H1 (cell line): ENCODE results near the gene CYP2A13. TPM values are rescaled to one million over a fixed set of nuclear protein-coding genes. Genes with fewer than 3 reads are reported as not detected.
"Not testable (repeated sequence)": the region's sequence is repeated elsewhere in the genome, so short reads cannot be mapped to it uniquely, and the experiment has no call there.

Experiments
- CTCF ChIA-PET: fragments of 300-600 bp; sonication (Branson Sonifier 250); formaldehyde crosslinking; loops from one replicate; lab custom pipeline; 2021; ENCODE audit not compliant: partially characterized antibody; lab: Charles Lee
- POLR2A ChIA-PET: fragments of 300-600 bp; sonication (Branson Sonifier 250); formaldehyde crosslinking; loops from one replicate; lab custom pipeline; 2021; ENCODE audit warnings: inconsistent platforms; ENCODE audit not compliant: partially characterized antibody; lab: Charles Lee
- DNase-seq, 2 experiments: peaks; one replicate each; pipeline versions ENCODE4 v3.0.0 to v3.0.0-alpha.2; 2010 to 2022; ENCODE audit warnings: low spot score in 2 of 2, low read depth in 1 of 2, mixed read lengths in 1 of 2
- FAIRE-seq: peaks from 2 replicates; lab custom pipeline; 2011; peaks lifted over from hg19 to GRCh38; lab: Jason Lieb, UNC
- H2AFZ ChIP-seq: 2 replicates; pipeline ENCODE4 v1.8.1; 2012; ENCODE audit warnings: low read length, inconsistent platforms
- H2AK5ac ChIP-seq: 2 replicates; pipeline ENCODE4 v1.6.1; 2013; ENCODE audit warnings: low read depth, low read length
- H2BK120ac ChIP-seq: replicated peaks from 2 replicates; pipeline ENCODE3; 2013; ENCODE audit warnings: low read depth, low read length, inconsistent platforms
- H2BK12ac ChIP-seq: 2 replicates; pipeline ENCODE4 v1.6.1; 2013; ENCODE audit warnings: low read depth, low read length
- H2BK15ac ChIP-seq: 2 replicates; pipeline ENCODE4 v1.6.1; 2013; ENCODE audit warnings: low read length
- H2BK20ac ChIP-seq: 2 replicates; pipeline ENCODE4 v1.6.1; 2013; ENCODE audit warnings: low read length
- H2BK5ac ChIP-seq: 2 replicates; pipeline ENCODE4 v1.6.1; 2013; ENCODE audit warnings: low read depth, low read length
- H3K14ac ChIP-seq: 2 replicates; pipeline ENCODE4 v1.6.1; 2013; ENCODE audit warnings: inconsistent platforms; ENCODE audit not compliant: insufficient read length
- H3K18ac ChIP-seq: 2 replicates; pipeline ENCODE4 v1.6.1; 2013; ENCODE audit warnings: low read length; ENCODE audit errors: extremely low read depth
- H3K23ac ChIP-seq: 2 replicates; pipeline ENCODE4 v1.6.1; 2013; ENCODE audit warnings: inconsistent platforms; ENCODE audit not compliant: insufficient read length
- H3K23me2 ChIP-seq: 2 replicates; pipeline ENCODE4 v1.6.1; 2013; ENCODE audit warnings: low read depth, low read length
- H3K27ac ChIP-seq: 2 replicates; pipeline ENCODE4 v1.6.1; 2011; ENCODE audit warnings: low read depth, low read length, inconsistent platforms
- H3K27me3 ChIP-seq, 4 experiments: replicated peaks in 1 of 4; 1 replicate in 1 of 4; 2 replicates in 3 of 4; pipeline versions ENCODE4 v1.6.1 to v1.8.1; 2011 to 2013; ENCODE audit warnings: low read length in 3 of 4, mild to moderate bottlenecking in 3 of 4, inconsistent platforms in 2 of 4, mixed read lengths in 2 of 4, moderate library complexity in 1 of 4; ENCODE audit not compliant: control insufficient read depth in 3 of 4, insufficient read depth in 3 of 4; ENCODE audit errors: extremely low read depth in 1 of 4
- H3K36me3 ChIP-seq, 4 experiments: 2 replicates each; pipeline versions ENCODE4 v1.6.1 to v1.8.1; 2011 to 2013; ENCODE audit warnings: mild to moderate bottlenecking in 4 of 4, low read length in 3 of 4, moderate library complexity in 2 of 4, control low read depth in 1 of 4, inconsistent platforms in 1 of 4; ENCODE audit not compliant: insufficient read depth in 4 of 4, control insufficient read depth in 2 of 4
- H3K4ac ChIP-seq: replicated peaks from 2 replicates; pipeline ENCODE3; 2013; ENCODE audit warnings: low read length, low read depth, mixed read lengths, inconsistent platforms; ENCODE audit not compliant: insufficient read length
- H3K4me1 ChIP-seq, 4 experiments: replicated peaks in 1 of 4; 1 replicate in 1 of 4; 2 replicates in 3 of 4; pipeline versions ENCODE4 v1.6.1 to v1.8.1; 2011 to 2013; ENCODE audit warnings: low read length in 3 of 4, inconsistent platforms in 2 of 4, mixed read lengths in 1 of 4; ENCODE audit not compliant: insufficient read depth in 4 of 4, control insufficient read depth in 3 of 4
- H3K4me2 ChIP-seq, 2 experiments: 2 replicates each; pipeline versions ENCODE4 v1.6.1 to v1.8.1; 2011 to 2013; ENCODE audit warnings: low read depth in 2 of 2, low read length in 2 of 2, control low read depth in 1 of 2, inconsistent platforms in 1 of 2, mild to moderate bottlenecking in 1 of 2; ENCODE audit not compliant: insufficient read depth in 1 of 2
- H3K4me3 ChIP-seq, 4 experiments: fragments of 200-600, 300-600 bp in 1 of 4; sonication (generic), shearing (Covaris generic), sonication (Bioruptor Twin) in 1 of 4; 2 replicates each; pipeline versions ENCODE4 v1.5.1 to v1.8.1; 2011 to 2016; ENCODE audit warnings: low read length in 4 of 4, low read depth in 3 of 4, control low read depth in 2 of 4, inconsistent platforms in 2 of 4, mild to moderate bottlenecking in 2 of 4, mixed read lengths in 1 of 4, moderate library complexity in 1 of 4; ENCODE audit not compliant: insufficient read depth in 2 of 4; ENCODE audit errors: extremely low read depth in 1 of 4
- H3K56ac ChIP-seq: replicated peaks from 2 replicates; pipeline ENCODE3; 2013; ENCODE audit warnings: low read depth, mild to moderate bottlenecking, mixed read lengths, low read length, inconsistent platforms; ENCODE audit not compliant: insufficient read length
- H3K79me1 ChIP-seq: 2 replicates; pipeline ENCODE4 v1.6.1; 2013; ENCODE audit warnings: low read depth, low read length, control low read depth
- H3K79me2 ChIP-seq, 2 experiments: 2 replicates each; pipeline versions ENCODE4 v1.6.1 to v1.8.1; 2012 to 2013; ENCODE audit warnings: low read length in 2 of 2, mild to moderate bottlenecking in 2 of 2, inconsistent platforms in 1 of 2; ENCODE audit not compliant: insufficient read depth in 2 of 2, control insufficient read depth in 1 of 2
- H3K9ac ChIP-seq, 4 experiments: replicated peaks in 1 of 4; 1 replicate in 1 of 4; 2 replicates in 3 of 4; pipeline versions ENCODE4 v1.6.1 to v1.8.1; 2011 to 2013; ENCODE audit warnings: low read depth in 3 of 4, low read length in 3 of 4, control low read depth in 2 of 4, mild to moderate bottlenecking in 2 of 4, moderate library complexity in 2 of 4, inconsistent platforms in 1 of 4; ENCODE audit errors: extremely low read depth in 1 of 4
- H3K9me3 ChIP-seq, 2 experiments: 2 replicates each; pipeline versions ENCODE4 v1.6.1 to v1.8.1; 2012 to 2013; ENCODE audit warnings: mild to moderate bottlenecking in 2 of 2, moderate library complexity in 2 of 2, control low read depth in 1 of 2, inconsistent platforms in 1 of 2, low read depth in 1 of 2, low read length in 1 of 2, mixed read lengths in 1 of 2; ENCODE audit not compliant: insufficient read depth in 2 of 2
- H4K20me1 ChIP-seq, 2 experiments: replicated peaks in 1 of 2; 2 replicates each; pipeline versions ENCODE3 to v1.8.1; 2011 to 2013; ENCODE audit warnings: inconsistent platforms in 2 of 2, low read length in 2 of 2, mild to moderate bottlenecking in 1 of 2; ENCODE audit not compliant: insufficient read depth in 2 of 2, control insufficient read depth in 1 of 2
- H4K5ac ChIP-seq: 2 replicates; pipeline ENCODE4 v1.6.1; 2013; ENCODE audit warnings: low read length, low read depth, mixed read lengths, inconsistent platforms; ENCODE audit not compliant: insufficient read length
- H4K8ac ChIP-seq: 2 replicates; pipeline ENCODE4 v1.8.0; 2013; ENCODE audit warnings: mild to moderate bottlenecking, moderate library complexity, low read length, inconsistent platforms; ENCODE audit not compliant: insufficient read depth; ENCODE audit errors: extremely low read depth
- H4K91ac ChIP-seq: replicated peaks from 2 replicates; pipeline ENCODE3; 2013; ENCODE audit warnings: low read length, mixed read lengths, inconsistent platforms; ENCODE audit not compliant: insufficient read length
- WGBS, 2 experiments: shearing (Covaris generic) in 1 of 2; methylation state at CpG; one replicate each; pipeline versions ENCODE4 v1.1.6 to v1.1.7; 2013 to 2015; ENCODE audit warnings: low lambda C conversion rate in 2 of 2, mixed read lengths in 2 of 2, inconsistent platforms in 1 of 2, low coverage in 1 of 2, missing lambda C conversion rate in 1 of 2; ENCODE audit not compliant: insufficient replicate concordance in 2 of 2, insufficient coverage in 1 of 2, insufficient read length in 1 of 2; ENCODE audit errors: extremely low coverage in 1 of 2, missing lambda C conversion rate in 1 of 2; 5-methylcytosine and 5-hydroxymethylcytosine counted together
- polyA plus RNA-seq, 7 experiments: library from polyadenylated mRNA; depleted of rRNA in 3 of 7; stranded (reverse) in 5 of 7; unstranded in 2 of 7; fragments of >200 nt in 5 of 7; fragments of 200-250 nt in 2 of 7; gene quantifications; 1 replicate in 5 of 7; 2 replicates in 1 of 7; 4 replicates in 1 of 7; pipeline versions ENCODE4 v1.2.1 to v1.2.3, GENCODE V29; 2011 to 2013; ENCODE audit warnings: missing spikeins in 2 of 7, mixed read lengths in 2 of 7
- total RNA-seq: library from RNA; stranded (reverse); fragmentation: NEBNext Ultra II Directional; extraction: Animal tissue kit (Norgen Biotek cat#: 25700); gene quantifications from 2 replicates; pipeline ENCODE4 v1.2.1, GENCODE V29; 2021

The CYP2A13 gene
- total and polyA plus RNA-seq, 2 of the 8 experiments (the other 6 are each of a cell fraction or from before 2014, with no cell fraction given) = 0.60 to 0.63 TPM

DNA sequence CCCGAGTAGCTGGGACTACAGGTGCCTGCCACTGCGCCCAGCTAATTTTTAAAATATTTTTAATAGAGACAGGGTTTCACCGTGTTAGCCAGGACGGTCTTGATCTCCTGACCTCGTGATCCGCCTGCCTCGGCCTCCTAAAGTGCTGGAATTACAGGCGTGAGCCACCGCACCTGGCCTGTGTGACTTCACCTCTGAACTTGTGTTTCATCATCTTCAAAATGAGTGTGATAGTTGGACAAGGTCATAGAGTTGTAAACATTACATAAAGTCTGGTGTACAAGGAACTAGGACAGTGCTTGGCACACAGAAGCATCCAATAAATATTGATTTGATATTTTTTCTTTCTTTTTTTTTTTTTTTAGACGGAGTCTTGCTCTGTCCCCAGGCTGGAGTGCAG lies 34.9 kb upstream of the CYP2A13 start:
- H2AK5ac ChIP-seq, H2BK12ac ChIP-seq, H4K5ac ChIP-seq, H2BK120ac ChIP-seq, H3K14ac ChIP-seq, H4K91ac ChIP-seq, POLR2A ChIA-PET, H3K27ac ChIP-seq, H2BK15ac ChIP-seq, CTCF ChIA-PET, H3K23ac ChIP-seq, H3K79me2 ChIP-seq, FAIRE-seq, DNase-seq, H3K4me1 ChIP-seq, H3K4me2 ChIP-seq, H2AFZ ChIP-seq, H3K4me3 ChIP-seq, H4K20me1 ChIP-seq, H3K9ac ChIP-seq, H3K23me2 ChIP-seq, H3K4ac ChIP-seq, H3K27me3 ChIP-seq, H3K79me1 ChIP-seq, H2BK5ac ChIP-seq, H3K9me3 ChIP-seq, H2BK20ac ChIP-seq, H4K8ac ChIP-seq, H3K36me3 ChIP-seq, H3K18ac ChIP-seq, H3K56ac ChIP-seq: not testable (repeated sequence)
- 89% methylated on average over 9 of the region's 10 CpGs; no CpG with 5 or more reads in 1 of the 2 experiments for WGBS, 2 experiments
